GM21423 (cell line): ENCODE results near the gene CDK15.
"Not testable (repeated sequence)": the region's sequence is repeated elsewhere in the genome, so short reads cannot be mapped to it uniquely, and the experiment has no call there.

ENCODE experiments used
- ATAC-seq: cut with Tn5 transposase; IDR thresholded peaks from one replicate; pipeline ENCODE4 v1.9.1; 2021; ENCODE audit warnings: mild to moderate bottlenecking, moderate library complexity; ENCODE audit not compliant: unreplicated experiment

CDK15 gene

GRCh38 chr2:201827621-201828020 is 21.3 kb downstream of the CDK15 start:
- no peak for ATAC-seq

GRCh38 chr2:201828220-201828619 is 21.9 kb downstream of the CDK15 start:
- no peak for ATAC-seq

- ATAC-seq = no peak
Observed at GRCh38 chr2:201830666-201831065, 24.3 kb downstream of the CDK15 start.

GRCh38 chr2:201831469-201831868 is 25.1 kb downstream of the CDK15 start:
- no peak for ATAC-seq

GRCh38 chr2:201833781-201834180 is 27.4 kb downstream of the CDK15 start:
- ATAC-seq = no peak

- ATAC-seq = no peak
Observed at GRCh38 chr2:201835066-201835465, 28.7 kb downstream of the CDK15 start.

- ATAC-seq = no peak
Observed at GRCh38 chr2:201837391-201837790, 31.1 kb downstream of the CDK15 start.

- ATAC-seq = no peak
Observed at GRCh38 chr2:201837824-201838431, 31.6 kb downstream of the CDK15 start.

GRCh38 chr2:201839727-201840126 is 33.4 kb downstream of the CDK15 start:
- ATAC-seq = no peak

- ATAC-seq = no peak
Observed at GRCh38 chr2:201840726-201841125, 34.4 kb downstream of the CDK15 start.

- no peak for ATAC-seq
Observed at GRCh38 chr2:201842131-201842860, 36.0 kb downstream of the CDK15 start.

- not testable (repeated sequence) for ATAC-seq
Observed at GRCh38 chr2:201844922-201845321, 38.6 kb downstream of the CDK15 start.

- no peak for ATAC-seq
Observed at GRCh38 chr2:201847481-201847880, 41.1 kb downstream of the CDK15 start.

- ATAC-seq = no peak
Observed at GRCh38 chr2:201852462-201852861, 46.1 kb downstream of the CDK15 start.

- no peak for ATAC-seq
Observed at GRCh38 chr2:201852878-201853415, 46.6 kb downstream of the CDK15 start.

GRCh38 chr2:201854221-201854801 is 48.0 kb downstream of the CDK15 start:
- no peak for ATAC-seq

GRCh38 chr2:201854841-201855240 is 48.5 kb downstream of the CDK15 start:
- no peak for ATAC-seq

- ATAC-seq = no peak
Observed at GRCh38 chr2:201855356-201855755, 49.0 kb downstream of the CDK15 start.

GRCh38 chr2:201857326-201857725 is 51.0 kb downstream of the CDK15 start:
- ATAC-seq = no peak

- no peak for ATAC-seq
Observed at GRCh38 chr2:201858281-201859184, 52.2 kb downstream of the CDK15 start.

GRCh38 chr2:201859949-201860348 is 53.6 kb downstream of the CDK15 start:
- no peak for ATAC-seq
